Liver (tissue), 3 donors: ENCODE data around the gene FAM120AOS.

ENCODE experiments used
- FOXA1 ChIP-seq: IDR thresholded peaks from 2 replicates; pipeline ENCODE4 v1.6.1; 2016; ENCODE audit warnings: antibody characterized with exemption
- FOXA2 ChIP-seq: IDR thresholded peaks from 2 replicates; pipeline ENCODE4 v1.6.1; 2016; ENCODE audit warnings: antibody characterized with exemption
- GABPA ChIP-seq, 2 donors: IDR thresholded peaks in 1 of 2; conservative IDR thresholded peaks in 1 of 2; 2 replicates each; pipeline ENCODE4 v1.6.1; 2016; ENCODE audit warnings: antibody characterized with exemption in 2 of 2, mild to moderate bottlenecking in 1 of 2, moderate library complexity in 1 of 2
- JUND ChIP-seq, 2 donors: IDR thresholded peaks; 2 replicates each; pipeline ENCODE4 v1.6.1; 2016; ENCODE audit warnings: antibody characterized with exemption in 2 of 2
- RAD21 ChIP-seq, 2 donors: IDR thresholded peaks; 2 replicates each; pipeline ENCODE4 v1.6.1; 2016; ENCODE audit warnings: antibody characterized with exemption in 2 of 2, mild to moderate bottlenecking in 2 of 2
- SP1 ChIP-seq: IDR thresholded peaks from 2 replicates; pipeline ENCODE4 v1.6.1; 2018; ENCODE audit warnings: antibody characterized with exemption, mild to moderate bottlenecking
- TAF1 ChIP-seq: conservative IDR thresholded peaks from 2 replicates; pipeline ENCODE4 v1.6.1; 2016; ENCODE audit warnings: antibody characterized with exemption, mild to moderate bottlenecking
- YY1 ChIP-seq: IDR thresholded peaks from 2 replicates; pipeline ENCODE4 v1.6.1; 2016; ENCODE audit warnings: antibody characterized with exemption, mild to moderate bottlenecking
- TF ChIP-seq, protein P1 (sequence below): fragments of 150-350 bp; IDR thresholded peaks from 2 replicates; pipeline ENCODE4 v1.5.1; 2017; ENCODE audit warnings: improper control_type of control experiment, low read depth, low read length; ENCODE audit not compliant: missing input control
- TF ChIP-seq, protein P2 (sequence below): IDR thresholded peaks from 2 replicates; pipeline ENCODE4 v1.6.1; 2016; ENCODE audit warnings: antibody characterized with exemption, mild to moderate bottlenecking
- TF ChIP-seq, protein P3 (sequence below): IDR thresholded peaks from 2 replicates; pipeline ENCODE4 v1.6.1; 2016; ENCODE audit warnings: antibody characterized with exemption
- donor health status: healthy.
- donor health status: healthy.

DNA sequence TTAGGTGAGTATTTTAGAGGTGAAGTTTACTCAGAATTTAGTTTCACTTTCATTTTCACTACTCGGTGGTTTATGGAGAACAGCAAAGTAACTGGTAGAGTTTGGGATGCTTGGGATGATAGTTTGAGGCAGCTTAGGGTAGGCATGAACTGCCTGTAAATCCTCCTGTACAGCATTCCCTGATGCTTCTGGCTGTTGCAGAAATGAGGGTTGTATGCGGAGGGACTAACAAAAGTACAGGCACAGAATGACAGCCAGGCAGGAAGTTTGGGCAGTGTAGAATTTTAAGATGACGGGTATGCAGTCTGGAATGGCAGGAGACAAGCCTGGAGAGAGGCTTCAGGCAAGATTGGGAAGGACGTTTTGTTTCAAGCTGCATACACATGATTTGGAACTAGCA is 48.0 kb upstream of the FAM120AOS start:
- TF ChIP-seq, protein P1, sequence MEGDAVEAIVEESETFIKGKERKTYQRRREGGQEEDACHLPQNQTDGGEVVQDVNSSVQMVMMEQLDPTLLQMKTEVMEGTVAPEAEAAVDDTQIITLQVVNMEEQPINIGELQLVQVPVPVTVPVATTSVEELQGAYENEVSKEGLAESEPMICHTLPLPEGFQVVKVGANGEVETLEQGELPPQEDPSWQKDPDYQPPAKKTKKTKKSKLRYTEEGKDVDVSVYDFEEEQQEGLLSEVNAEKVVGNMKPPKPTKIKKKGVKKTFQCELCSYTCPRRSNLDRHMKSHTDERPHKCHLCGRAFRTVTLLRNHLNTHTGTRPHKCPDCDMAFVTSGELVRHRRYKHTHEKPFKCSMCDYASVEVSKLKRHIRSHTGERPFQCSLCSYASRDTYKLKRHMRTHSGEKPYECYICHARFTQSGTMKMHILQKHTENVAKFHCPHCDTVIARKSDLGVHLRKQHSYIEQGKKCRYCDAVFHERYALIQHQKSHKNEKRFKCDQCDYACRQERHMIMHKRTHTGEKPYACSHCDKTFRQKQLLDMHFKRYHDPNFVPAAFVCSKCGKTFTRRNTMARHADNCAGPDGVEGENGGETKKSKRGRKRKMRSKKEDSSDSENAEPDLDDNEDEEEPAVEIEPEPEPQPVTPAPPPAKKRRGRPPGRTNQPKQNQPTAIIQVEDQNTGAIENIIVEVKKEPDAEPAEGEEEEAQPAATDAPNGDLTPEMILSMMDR = no peak
- TF ChIP-seq RAD21 (IDR thresholded peaks at IDR 0.05) = no peak
- TF ChIP-seq, protein P2, sequence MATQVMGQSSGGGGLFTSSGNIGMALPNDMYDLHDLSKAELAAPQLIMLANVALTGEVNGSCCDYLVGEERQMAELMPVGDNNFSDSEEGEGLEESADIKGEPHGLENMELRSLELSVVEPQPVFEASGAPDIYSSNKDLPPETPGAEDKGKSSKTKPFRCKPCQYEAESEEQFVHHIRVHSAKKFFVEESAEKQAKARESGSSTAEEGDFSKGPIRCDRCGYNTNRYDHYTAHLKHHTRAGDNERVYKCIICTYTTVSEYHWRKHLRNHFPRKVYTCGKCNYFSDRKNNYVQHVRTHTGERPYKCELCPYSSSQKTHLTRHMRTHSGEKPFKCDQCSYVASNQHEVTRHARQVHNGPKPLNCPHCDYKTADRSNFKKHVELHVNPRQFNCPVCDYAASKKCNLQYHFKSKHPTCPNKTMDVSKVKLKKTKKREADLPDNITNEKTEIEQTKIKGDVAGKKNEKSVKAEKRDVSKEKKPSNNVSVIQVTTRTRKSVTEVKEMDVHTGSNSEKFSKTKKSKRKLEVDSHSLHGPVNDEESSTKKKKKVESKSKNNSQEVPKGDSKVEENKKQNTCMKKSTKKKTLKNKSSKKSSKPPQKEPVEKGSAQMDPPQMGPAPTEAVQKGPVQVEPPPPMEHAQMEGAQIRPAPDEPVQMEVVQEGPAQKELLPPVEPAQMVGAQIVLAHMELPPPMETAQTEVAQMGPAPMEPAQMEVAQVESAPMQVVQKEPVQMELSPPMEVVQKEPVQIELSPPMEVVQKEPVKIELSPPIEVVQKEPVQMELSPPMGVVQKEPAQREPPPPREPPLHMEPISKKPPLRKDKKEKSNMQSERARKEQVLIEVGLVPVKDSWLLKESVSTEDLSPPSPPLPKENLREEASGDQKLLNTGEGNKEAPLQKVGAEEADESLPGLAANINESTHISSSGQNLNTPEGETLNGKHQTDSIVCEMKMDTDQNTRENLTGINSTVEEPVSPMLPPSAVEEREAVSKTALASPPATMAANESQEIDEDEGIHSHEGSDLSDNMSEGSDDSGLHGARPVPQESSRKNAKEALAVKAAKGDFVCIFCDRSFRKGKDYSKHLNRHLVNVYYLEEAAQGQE = no peak
- TF ChIP-seq YY1 = no peak
- no peak for TF ChIP-seq FOXA1
- no peak for TF ChIP-seq TAF1
- TF ChIP-seq SP1 = no peak
- TF ChIP-seq JUND (IDR thresholded peaks at IDR 0.05) = no peak
- TF ChIP-seq, protein P3, sequence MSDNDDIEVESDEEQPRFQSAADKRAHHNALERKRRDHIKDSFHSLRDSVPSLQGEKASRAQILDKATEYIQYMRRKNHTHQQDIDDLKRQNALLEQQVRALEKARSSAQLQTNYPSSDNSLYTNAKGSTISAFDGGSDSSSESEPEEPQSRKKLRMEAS = no peak
- TF ChIP-seq GABPA (IDR thresholded peaks at IDR 0.05 in 1 of 2, conservative IDR thresholded peaks at IDR 0.05 in 1 of 2) = no peak
- no peak for TF ChIP-seq FOXA2
